HG02798 (cell line): ENCODE results near the gene FAM76A.
"Not testable (repeated sequence)": the region's sequence is repeated elsewhere in the genome, so short reads cannot be mapped to it uniquely, and the experiment has no call there.

Source experiments
- ATAC-seq: cut with Tn5 transposase; IDR thresholded peaks from one replicate; pipeline ENCODE4 v1.9.1; 2021; ENCODE audit warnings: mild to moderate bottlenecking; ENCODE audit not compliant: unreplicated experiment, poor library complexity

Gene FAM76A

DNA sequence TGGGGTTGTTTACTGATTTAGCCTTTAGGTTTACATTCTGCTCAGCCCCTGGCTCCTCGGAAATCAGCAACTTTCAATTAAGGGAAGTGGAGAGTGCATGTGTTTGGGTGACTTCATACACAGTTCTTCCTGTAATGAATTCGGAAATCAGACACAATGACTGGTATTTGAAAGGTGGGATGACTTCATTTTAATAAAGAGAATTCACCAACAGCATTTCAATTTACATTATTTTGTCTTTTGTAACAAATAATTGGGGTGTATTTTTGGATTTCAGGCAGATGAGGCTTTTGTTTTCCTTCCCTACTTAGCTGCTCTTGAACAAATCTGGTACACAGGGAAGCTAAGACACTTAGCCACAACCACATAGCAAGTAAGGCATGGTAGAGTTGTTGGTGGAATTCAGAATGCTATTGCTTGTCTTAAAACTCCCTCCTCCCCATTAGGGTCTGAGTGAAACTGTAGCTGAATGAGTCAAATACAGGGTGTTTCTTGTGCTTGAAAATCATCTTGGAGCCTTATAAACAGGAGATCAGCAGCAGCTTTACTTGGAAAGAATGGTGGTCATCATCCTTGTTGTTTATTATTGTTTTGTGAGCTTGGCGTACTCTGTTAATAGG, 48.2 kb downstream of the FAM76A start:
- ATAC-seq, result no peak

DNA sequence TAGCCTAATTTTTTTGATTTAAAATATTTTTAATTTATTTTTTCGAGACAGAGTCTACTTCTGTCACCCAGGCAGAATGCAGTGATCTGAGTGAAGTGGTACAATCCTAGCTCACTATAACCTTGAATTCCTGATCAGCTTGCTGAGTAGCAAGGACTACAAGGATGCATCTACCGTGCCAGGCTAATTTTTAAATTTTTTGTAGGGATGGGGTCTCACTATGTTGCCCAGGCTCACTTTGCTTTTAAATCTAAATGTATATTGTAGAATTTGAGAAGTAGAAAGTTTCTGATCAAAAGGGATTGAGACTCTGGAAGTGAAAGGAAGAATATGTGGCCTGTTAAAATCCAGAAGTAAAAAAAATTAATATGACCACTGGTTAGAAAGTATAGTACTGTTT, 48.9 kb downstream of the FAM76A start:
- no peak for ATAC-seq

DNA sequence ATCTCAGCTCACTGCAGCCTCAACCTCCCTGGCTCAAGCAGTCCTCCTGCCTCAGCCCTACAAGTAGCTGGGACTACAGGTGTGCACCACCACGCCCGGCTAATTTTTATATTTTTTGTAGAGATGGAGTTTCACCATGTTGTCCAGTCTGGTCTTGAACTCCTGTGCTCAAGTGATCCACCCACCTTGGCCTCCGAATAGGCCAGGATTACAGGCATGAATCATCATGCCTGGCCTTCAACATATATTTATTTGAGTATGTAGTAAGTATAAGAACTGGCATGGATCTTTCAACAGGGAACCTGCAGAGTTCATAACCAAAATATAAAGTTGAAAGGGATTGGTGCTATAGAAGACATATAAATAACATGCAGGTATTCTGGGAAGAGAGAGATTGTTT, 49.6 kb downstream of the FAM76A start:
- not testable (repeated sequence) for ATAC-seq

DNA sequence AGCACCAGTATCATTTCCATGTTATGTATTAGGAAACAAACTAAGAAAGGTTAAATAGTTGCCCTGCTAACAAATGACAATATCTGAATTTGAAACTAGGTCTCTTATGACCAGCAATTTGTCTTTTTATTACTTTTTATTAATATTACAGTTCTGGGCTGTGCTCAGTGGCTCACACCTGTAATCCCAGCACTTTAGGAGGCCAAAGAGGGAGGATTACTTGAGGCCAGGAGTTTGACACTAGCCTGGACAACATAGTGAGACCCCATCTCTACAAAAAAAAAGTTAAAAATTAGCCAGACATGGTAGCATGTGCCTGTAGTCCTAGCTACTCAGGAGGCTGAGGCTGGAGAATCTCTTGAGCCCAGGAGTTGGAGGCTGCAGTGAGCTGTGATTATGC, 50.5 kb downstream of the FAM76A start:
- not testable (repeated sequence) for ATAC-seq

DNA sequence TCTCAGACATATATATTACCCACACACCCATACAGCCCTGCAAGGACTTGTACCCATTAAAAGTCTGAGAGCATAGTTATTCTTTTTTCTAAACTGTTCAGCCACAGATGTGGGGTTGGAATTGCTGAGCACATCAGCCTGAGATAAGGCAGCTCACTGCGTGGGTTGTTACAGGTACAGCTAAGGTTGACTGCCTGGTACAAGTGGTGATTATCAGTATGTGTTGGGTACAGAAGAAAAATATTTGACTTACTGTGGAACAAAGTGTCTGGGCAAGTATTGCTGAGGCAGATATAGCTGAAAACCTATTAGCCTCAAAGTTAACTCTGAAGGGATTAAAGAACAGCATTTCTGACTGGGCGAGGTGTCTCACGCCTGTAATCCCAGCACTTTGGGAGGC, 52.3 kb downstream of the FAM76A start:
- no peak for ATAC-seq

DNA sequence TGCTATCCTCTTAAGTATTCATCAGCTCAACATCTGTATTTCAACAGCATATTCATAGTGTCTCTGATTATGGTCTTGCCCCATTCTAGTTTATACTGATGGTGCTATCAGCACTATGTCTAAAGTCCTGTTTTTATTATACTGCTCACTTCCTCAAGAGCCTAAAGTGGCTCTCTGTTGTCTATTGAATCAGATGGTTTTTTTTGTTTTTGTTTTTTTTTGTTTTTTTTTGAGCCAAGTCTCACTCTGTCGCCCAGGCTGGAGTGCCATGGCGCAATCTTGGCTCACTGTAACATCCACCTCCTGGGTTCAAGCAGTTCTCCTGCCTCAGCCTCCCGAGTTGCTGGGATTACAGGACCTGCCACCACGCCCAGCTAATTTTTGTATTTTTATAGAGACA, 53.4 kb downstream of the FAM76A start:
- ATAC-seq, result no peak

DNA sequence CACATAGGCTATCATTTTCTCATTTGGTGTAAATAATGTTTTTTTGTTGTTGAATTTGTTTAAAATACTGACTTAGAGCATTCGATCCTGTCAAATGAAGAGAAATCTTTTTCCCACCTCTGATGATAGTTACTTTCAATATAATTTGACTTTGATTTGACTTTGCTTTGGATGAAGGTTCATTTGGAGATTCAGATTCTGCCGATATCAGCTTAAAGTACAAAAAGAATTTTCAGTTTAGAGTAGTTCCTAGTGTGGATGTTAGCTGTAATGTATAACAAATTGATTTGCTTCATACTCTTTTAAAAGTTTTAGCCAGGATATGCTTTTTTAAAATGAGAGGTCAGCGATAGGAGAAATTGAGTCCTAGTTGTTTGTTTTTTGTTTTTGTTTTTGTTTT, 57.2 kb downstream of the FAM76A start:
- no peak for ATAC-seq

DNA sequence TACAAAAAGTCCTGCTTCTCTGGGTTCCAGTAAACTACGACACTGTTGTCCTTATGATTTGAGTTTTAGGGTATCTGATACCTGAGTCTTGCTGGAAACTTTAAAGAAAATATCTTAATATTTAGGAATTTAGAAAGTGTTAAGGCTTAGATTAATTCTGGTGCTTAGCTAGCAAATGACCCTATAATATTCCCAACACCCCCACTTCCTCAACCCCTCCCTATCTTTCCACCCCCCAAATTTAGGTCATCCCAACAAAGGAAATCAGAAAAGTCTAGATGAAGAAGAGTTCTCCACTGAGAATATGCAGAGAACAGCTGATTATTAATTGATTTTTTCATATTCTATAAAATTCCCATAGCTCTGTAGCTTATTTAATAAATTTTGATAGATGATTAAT, 58.9 kb downstream of the FAM76A start:
- ATAC-seq, result no peak

DNA sequence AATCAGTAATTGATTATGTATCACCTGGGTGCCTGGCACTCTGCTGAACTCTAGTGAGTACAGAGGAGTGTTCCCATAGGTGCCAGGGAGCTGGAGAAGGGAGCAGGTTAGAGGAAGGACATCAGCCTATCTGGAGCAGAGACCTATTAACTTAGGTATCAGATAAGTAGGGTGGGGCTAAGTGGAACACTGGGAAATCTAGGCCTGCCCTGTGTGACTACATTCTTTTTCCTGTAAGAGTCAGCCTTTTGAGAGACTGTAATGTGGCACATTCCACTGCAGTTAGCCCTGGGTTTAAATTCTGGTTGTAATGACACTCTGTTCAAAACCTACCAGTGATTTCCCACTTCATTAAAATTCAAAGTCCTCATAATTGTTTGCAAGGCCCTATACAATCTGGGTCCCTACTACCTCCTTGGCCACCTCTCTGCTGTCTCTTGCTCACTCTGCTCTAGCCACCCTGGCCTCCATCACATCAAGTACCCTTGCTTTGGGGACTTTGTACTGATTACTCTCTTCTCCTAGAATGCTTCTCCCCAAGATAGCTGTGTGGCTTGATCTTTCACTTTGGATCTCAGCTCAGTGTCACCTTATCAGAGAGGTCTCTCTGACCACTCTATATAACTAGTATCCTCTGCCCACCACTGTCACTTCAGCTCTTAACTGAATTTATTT, 60.2 kb downstream of the FAM76A start:
- no peak for ATAC-seq

DNA sequence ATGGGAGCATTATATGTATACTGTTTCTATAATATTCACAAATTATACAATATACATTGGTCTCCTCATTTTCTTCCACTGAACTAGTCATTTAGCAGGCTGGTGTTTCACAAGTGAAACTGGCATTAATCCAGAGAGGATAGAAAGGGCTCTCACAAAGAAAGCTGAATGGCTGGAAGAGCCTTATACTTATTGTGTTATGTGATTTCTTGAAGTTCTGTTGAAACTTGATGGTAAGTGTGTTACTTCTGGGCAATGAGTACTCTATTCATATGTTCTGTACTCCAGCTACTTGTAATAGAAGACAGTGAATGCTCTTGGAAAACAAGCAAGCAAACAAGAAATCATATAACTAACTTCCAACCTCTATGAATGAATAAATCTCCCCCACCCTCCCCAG, 62.1 kb downstream of the FAM76A start:
- ATAC-seq, result no peak

DNA sequence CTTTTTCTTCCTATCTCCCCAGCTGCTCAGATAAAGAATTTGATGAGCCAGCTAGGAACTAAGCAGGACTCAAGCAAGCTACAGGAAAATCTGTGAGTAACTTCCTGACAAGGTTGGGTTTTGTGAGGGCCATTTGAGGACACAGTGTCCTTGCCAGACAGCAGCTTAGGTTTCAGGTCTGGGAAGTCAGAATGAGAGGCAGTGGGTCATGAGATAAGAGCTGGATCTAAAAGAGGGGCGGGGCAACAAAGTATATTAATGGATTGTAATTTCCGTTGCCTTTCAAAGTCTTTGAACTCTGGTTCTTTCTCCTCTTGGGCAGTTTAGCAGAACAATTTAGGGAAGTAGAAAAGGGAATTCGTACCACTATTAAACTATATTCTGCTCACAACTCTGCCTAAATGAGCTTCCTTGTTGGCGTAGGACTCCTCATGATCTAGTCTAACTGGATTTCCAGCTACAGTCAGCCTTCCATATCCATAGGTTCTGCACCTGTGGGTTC, 63.8 kb downstream of the FAM76A start:
- ATAC-seq, result no peak

DNA sequence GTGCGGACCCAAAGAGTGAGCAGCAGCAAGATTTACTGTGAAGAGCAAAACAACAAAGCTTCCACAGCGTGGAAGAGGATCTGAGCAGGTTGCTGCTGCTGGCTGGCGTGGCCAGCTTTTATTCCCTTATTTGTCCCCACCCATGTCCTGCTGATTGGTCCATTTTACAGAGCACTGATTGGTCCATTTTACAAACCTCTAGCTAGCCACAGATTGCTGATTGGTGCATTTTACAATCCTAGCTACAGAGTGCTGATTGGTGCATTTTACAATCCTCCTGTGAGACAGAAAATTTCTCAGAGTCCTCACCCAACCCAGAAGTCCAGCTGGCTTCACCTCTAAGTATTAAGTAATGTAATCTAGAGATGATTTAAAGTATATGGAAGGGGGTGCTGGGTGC, 64.5 kb downstream of the FAM76A start:
- ATAC-seq, result not testable (repeated sequence)

DNA sequence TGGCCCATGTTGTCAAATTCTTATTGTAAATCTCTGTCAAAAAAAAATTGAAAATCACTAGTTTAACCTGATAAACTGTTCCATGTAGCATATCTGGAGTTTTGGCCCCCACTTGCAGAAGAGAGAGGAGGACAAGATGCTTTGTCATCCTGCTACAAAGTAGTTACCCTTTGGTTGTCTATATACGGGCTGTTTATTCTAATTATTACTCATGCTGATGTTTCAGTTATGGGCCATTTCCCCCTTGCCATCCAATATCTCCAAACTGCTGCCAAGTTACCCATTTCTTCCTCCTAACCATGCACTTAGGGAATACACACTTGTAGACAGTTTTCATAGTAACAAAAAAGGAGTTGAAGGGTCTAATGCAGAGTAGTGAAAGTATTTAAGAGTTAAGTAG, 69.8 kb downstream of the FAM76A start:
- ATAC-seq, result no peak

DNA sequence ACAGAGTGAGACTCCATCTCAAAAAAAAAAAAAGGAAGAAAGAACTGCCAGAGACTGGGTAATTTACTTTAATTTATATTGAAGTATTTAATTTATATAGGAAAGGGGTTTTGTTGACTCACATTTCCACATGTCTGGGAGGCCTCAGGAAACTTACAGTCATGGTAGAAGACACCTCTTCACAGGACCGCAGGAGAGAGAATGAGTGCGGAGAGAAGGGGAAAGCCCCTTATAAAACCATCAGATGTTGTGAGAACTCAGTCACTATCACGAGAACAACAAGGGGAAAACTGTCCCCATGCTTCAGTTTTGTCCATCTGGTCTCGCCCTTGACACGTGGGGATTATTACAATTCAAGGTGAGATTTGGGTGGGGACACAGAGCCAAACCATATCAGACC, 79.0 kb downstream of the FAM76A start:
- no peak for ATAC-seq

DNA sequence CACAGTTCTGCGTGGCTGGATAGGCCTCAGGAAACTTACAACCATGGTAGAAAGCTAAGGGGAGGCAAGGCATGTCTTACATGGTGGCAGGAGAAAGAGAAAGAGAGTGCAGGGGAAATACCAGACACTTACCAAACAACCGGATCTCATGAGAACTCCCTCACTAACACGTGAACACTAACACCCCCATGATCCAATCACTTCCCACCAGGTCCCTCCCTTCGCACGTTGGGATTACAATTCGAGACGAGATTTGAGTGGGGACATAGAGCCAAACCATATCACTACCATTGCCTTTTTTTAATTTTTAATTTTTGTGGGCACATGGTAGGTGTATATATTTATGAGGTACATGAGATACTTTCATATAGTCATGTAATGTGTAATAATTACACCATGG, 81.0 kb downstream of the FAM76A start:
- ATAC-seq, result no peak

DNA sequence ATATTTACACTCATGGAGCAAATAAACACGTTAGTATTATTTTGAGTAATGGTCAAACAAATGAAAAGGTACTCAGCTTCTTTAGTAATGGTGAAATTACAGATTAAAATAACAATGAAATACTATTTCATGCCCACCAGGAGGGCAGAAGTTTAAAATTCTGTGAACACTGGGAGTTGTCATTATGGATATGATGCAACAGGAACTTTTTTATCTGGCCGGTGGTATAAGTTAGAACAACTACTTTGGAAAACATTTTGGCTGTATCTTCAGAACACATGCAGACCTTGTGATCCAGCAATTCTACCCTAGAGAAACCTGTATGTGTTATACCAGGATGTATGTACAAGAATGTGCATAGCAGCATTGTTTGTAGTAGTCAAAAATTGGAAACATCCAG, 81.6 kb downstream of the FAM76A start:
- no peak for ATAC-seq

DNA sequence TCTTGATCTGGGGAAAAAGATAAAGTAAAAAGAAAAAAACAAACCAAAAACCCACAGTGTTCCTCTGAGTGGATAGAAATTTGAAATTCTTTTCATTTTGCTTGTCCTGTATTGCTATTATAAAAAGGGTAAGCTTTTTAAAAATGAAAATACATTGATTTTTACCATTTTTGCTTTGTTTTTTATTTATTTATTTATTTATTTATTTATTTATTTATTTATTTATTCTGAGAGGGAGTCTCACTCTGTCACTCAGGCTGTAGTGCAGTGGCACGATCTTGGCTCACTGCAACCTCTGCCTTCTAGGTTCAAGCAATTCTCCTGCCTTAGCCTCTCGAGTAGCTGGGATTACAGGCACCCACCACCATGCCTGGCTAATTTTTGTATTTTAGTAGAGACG, 82.4 kb downstream of the FAM76A start:
- ATAC-seq, result not testable (repeated sequence)

DNA sequence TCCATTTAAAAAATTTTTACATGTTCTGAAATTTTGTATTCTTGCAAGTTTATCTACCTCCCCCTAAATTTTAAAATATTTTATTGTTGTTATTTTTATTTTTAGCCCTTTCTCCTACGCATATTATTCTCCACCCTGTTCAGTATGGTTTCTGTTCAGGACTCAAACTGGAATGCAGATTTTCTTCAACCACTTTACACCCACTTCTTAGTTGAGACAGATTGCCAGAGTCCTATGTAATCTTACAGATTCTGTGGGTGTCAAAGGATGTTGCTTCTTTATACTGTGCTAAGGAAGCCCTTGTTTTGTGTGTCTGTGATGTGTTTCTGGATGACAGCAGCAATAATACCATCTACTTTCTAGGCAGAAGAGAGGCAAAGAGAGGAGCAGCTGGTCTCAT, 84.1 kb downstream of the FAM76A start:
- ATAC-seq, result no peak

DNA sequence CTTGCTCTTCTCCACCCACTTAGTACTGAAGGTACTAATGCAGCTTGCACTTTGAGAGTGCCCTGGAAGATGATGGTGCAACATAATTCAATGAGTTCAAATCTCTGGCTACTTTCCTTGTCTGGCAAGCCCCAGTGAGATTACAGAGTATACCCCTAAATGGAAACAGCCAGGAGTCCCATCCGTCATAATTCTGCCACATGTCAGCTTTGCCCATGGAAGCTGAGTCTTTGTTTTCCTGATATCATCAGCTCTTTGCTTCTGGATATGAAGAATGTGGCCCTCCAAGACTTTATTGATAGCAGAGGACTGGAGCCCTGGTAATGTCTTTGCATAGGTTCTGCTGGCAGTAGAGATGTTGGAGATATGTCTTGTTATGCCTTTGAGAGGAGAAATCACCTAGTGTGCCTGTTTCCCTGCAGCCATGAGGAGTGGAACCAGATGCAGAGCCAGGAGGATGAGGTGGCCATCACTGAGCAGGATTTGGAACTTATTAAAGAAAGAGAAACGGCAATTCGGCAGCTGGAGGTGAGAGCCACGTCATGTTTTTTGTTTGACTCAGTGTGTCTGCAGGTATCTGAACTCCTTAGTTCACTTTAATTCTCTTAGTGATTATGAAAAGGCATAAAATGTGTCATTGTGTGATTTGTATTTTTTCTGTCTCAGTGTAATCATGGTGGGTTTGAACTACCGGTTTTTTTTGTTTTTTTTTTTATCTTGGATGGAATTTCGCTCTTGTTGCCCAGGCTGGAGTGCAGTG, 86.2 kb downstream of the FAM76A start:
- no peak for ATAC-seq
